HG03139 (cell line): ENCODE results near the gene BICDL2.
"Not testable (repeated sequence)": the region's sequence is repeated elsewhere in the genome, so short reads cannot be mapped to it uniquely, and the experiment has no call there.

Experiments used
- ATAC-seq: cut with Tn5 transposase; IDR thresholded peaks from one replicate; pipeline ENCODE4 v1.9.1; 2021; ENCODE audit not compliant: unreplicated experiment

BICDL2 gene

DNA sequence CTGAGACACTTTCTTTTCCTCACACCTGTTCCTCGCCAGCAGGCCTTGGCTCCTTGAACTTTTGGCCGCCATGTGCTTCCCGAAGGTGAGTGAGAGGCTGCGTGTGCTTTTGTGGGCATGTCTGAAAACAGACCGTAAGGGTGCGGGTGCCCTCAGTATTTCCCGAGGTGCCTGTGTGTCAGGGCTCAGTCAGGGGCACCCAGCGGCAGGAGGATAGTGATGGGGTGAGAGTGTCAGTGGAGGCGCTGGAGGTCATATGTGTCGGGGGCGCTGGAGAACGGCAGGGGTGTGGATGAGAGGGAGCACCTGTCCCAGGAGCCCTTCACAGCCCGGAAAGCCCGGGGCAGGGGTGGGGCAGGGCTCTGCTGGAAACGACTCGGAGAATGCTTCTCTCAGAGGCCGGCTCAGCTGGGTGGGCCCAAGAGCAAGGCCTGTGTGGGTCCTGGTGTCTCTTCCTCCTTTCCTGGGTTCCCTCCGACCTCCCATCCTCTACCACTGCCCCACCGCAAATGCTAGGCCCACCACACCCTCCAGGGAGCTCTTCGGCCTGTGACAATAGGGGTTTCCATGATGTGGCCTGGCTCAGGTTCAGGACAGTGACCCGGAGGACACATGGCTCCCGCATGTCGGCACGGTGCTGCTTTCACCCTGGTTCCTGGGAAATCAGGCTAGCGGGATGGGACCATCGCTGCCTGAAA, 29.1 kb upstream of the BICDL2 start:
- ATAC-seq = no peak

DNA sequence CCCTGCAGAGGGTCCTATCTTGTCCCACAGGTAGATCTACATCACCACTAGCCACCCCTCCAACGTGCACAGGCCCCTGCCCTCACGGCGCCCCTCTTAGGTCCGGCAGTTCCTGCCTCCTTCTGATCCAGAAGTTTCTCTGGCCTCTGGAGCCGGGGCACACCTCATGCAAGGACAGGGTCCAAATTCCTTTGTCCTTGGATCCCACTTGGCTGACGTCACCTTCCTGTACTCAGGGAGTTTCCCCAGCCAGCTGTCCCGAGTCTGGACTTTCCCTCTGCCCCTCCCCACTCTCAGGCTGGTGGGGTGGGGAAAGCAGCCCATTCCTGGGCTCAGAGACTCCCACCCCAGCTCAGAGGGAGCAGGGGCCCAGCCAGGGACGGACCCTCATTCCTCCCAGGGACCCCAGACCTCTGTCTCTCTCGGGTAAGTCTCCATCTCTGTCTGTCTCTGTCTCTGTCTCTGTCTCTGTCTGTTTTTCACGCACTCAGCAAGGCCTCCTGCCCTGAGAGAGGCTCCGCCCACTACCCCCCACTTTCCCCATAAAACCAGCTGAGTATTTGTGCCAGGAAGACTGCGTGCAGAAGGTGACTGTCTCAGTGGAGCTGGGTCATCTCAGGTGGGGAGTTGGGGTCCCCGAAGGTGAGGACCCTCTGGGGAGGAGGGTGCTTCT, 28.5 kb upstream of the BICDL2 start, which contains the start of gene IL32:
IL32 (plus strand) TSS at position 572 of the 673 bp plus-strand sequence. CDS start 172 bp downstream, outside the sequence.
- no peak for ATAC-seq

DNA sequence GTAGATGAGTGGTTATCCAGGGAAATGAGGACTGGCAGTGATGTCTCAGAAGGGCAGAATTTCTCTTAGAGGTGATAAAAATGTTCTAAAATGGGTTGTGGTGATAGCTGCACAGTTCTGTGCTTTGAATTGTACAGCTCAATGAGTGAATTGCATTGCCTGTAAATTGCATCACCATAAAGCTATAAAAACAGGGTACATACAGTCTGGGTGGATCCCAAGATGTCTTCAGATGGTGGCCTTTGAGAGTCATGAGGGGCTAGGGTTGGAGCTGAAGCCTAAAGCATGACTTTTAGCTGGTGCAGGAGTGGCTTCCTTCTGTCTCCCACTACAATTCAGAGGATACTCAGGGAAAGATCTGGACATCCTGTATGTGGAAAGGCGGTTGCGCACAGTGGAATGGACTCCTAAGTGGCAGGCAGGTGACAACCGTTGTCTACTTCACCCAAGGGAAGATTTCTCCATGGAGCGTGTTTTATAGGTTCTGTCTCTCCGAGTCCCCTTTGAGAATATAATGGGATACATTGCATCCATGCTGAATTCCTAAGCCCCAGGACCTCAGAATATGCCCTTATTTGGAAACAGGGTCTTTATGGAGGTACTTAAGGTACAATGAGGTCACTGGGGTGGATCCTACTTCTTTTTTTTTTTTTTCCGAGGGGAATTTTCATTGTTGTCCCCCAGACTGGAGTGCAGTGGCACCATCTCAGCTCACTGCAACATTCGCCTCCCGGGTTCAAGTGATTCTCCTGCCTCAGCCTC, 27.1 kb upstream of the BICDL2 start:
- ATAC-seq = no peak

DNA sequence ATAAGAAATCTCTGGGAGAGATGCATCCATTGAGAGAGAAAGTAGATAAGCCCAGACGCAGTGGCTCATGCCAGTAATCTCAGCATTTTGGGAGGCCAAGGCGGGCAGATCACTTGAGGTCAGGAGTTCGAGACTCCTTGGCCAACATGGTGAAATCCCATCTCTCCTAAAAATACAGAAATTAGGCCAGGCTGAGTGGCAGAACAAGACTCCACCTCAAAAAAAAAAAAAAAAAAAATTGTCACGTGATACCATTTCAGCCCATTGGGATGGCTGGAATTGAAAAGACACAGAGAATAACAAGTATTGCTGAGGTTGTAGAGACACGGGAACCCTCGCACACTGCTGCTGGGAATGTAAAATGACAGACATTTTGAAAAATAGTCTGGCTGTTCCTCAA, 25.8 kb upstream of the BICDL2 start:
- no peak for ATAC-seq

DNA sequence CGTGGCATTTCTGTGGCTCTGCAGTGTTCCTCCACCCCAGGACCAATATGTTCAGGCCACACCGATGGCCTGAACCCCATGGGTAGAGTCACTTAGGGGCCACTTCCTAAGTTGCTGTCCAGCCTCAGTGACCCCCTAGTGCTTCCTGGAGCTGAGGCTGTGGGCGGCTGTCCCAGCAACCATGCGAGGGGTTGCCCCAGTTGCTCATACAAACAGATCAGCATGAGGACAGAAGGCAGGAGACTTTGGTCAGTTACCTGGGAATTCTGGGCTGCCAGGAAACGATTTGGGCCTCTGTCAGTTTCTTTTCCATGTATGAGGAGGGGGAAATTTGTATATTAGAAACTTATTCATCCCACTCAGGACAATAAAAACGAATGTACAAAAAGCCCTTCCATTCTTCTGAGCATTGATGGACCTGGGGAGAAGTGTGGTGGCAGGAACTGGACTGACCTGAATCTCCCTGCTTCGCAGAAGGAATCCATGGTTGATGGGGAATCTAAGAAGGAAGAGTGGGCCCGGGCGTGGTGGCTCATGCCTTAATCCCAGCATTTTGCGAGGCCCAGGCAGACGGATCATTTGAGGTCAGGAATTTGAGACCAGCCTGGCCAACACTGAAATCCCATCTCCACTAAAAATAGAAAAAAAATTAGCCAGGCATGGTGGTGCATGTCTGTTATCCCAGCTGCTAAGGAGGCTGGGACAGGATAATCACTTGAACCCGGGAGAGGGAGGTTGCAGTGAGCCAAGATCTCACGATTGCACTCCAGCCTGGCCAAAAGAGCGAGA, 23.8 kb upstream of the BICDL2 start:
- ATAC-seq = no peak

DNA sequence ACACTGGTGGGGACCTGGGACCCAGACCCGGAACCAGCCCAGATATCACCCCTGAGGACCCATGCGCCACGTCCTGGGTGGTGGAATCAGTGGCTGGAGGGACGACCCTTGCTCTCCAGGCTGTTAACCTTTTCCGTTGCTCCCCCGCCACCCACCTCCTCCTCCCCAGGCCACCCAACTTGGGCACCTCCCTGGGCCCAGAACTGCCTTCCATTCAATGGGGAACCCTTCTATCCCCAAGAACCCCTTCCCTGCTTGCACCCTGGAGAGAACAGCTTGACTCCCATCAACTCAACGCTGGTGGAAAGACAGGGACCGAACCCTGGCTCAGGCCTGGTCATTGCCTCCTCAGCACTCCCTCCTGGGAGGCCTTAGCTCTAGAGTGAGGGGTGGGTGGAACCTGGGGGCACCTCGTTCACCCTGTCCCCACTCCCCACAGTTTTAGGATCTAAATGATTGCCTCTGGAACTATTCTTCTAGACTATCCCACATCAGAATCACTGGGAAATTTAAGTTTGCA, 23.0 kb upstream of the BICDL2 start:
- no peak for ATAC-seq

DNA sequence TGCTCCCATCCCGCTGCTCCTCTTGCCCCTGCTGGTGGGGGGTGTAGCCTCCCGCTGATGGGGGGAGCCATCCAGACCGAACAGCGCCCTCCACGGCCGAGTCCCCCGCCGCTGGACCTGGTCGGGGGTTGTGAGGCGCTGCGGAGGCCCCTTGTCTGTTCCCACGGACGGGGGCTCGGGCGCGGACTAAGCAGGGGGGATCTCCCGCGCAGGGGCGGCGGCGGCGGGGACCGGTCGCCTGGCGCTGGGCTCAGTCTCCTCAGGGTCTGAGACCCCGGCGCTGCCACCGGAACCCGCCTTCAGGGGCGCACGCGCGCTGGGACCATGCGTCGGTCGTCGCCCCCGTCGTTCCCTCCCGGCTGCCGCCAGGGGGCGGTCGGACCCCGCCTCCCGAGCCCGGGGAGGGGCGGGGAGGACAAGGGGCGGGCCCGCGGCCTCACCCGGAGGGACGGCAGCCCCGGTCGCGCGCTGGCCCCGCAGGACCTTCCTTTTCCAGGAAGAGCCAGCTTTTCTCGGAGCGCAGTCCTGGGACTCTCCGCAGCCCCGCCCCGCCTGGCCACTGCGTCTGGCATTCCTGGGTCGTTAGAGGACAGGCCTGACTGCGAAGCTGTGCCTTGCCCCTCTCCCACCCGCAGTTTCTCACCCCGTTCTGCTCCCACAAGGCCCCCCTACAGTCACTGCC, 22.4 kb upstream of the BICDL2 start:
- ATAC-seq = peak; percentile 72

DNA sequence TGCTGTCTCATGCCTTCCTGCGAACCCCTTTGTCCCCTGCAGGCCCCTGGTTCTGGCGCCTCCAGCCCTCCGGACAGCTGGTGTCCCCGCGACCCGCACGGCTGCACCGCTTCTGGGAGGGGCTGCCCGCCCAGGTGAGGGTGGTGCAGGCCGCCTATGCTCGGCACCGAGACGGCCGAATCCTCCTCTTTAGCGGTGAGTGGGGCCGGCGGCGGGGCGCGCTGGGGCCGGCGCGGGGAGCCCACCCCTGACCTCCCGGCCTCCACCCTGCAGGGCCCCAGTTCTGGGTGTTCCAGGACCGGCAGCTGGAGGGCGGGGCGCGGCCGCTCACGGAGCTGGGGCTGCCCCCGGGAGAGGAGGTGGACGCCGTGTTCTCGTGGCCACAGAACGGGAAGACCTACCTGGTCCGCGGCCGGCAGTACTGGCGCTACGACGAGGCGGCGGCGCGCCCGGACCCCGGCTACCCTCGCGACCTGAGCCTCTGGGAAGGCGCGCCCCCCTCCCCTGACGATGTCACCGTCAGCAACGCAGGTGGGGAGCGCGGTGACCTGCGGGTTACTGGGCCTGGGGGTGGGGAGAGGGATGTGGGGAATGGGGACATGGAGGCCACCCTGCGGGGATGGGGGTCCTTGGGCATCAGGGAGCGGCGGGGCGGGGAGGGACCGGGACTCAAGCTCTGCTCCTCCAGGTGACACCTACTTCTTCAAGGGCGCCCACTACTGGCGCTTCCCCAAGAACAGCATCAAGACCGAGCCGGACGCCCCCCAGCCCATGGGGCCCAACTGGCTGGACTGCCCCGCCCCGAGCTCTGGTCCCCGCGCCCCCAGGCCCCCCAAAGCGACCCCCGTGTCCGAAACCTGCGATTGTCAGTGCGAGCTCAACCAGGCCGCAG, 21.6 kb upstream of the BICDL2 start:
- no peak for ATAC-seq

DNA sequence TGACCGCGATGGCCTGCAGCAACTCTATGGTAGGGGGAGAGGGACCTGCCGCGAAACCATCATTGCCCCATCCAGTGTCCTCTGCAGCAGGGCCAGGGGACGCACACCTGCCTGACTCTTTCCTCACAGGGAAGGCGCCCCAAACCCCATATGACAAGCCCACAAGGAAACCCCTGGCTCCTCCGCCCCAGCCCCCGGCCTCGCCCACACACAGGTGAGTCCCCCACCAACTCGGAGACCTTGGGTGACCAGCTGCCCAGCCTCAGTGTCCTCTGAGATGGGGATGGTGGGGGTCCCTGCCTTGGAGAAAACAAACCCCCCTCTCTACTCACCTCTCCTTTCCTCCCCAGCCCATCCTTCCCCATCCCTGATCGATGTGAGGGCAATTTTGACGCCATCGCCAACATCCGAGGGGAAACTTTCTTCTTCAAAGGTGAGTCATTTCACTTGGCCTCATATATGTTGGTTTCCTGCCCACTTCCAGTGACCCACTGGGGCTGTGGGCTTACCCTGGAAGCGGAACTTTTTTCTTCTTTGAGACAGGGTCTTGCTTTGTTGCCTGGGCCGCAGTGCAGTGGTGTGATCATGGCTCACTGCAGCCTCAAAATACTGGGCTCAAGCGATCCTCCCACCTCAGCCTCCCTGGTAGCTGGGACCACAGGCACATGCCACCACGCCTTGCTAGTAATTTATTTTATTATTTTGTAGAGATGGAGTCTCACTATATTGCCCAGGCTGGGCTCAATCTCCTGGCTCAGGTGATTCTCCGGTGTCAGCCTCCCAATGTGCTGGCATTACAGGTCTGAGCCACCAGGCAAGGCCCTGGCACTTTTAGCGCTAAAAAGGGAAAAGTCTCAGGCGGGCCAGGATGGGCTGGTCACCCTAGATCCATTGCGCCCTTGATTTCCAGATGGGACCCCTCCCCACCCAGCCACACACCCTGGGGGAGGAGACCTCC, 20.7 kb upstream of the BICDL2 start:
- ATAC-seq = no peak

DNA sequence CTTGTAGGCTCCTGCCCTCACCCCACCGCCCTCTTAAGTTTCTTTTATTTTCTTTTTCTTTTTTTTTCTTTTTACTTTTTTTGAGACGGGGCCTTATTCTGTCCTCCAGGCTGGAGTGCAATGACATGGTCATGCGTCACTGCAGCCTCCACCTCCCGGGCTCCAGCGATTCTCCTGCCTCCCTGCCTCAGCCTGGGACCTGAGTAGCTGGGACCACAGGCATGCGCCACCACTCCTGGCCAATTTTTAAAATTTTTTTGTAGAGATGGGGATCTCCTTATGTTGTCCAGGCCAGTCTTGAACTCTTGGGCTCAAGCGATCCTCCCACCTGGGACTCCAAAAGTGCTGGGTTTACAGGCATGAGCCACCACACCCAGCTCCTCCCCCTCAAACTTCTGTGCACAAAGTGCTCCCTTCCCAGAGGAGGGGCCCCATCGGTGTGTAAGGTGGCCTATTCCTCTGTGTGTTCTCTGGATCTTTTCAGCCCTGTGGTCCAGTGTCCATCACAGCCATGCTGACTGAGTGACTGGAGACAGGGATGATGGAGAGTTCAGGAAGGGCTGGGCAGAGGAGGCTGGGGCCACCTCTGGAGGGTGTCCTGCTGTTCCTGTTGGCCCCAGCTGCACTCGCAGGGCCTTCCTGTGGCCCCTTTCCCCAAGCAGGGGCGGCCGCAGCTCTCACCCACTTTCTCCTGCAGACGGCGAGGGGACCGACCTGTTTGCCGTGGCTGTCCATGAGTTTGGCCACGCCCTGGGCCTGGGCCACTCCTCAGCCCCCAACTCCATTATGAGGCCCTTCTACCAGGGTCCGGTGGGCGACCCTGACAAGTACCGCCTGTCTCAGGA, 19.8 kb upstream of the BICDL2 start:
- no peak for ATAC-seq

DNA sequence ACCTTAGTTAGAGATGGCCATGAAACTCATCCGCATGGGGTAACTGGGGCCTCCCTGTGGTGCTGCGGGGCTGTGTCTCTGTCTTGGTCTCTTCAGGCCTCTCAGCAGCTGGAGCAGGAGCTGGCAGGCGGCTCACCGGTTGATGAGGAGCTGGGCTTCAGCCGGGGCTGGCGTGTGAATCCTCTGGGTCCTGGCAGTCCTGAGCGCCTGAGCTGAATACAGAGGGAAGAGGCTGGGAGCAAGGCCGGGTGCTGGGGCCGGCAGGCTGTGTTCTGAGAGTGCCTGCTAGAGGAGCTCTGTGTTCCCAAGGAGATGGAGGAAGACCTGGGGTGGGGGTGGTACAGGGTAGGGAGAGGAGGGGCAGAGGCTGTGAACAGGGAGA, 19.0 kb upstream of the BICDL2 start:
- ATAC-seq = not testable (repeated sequence)

DNA sequence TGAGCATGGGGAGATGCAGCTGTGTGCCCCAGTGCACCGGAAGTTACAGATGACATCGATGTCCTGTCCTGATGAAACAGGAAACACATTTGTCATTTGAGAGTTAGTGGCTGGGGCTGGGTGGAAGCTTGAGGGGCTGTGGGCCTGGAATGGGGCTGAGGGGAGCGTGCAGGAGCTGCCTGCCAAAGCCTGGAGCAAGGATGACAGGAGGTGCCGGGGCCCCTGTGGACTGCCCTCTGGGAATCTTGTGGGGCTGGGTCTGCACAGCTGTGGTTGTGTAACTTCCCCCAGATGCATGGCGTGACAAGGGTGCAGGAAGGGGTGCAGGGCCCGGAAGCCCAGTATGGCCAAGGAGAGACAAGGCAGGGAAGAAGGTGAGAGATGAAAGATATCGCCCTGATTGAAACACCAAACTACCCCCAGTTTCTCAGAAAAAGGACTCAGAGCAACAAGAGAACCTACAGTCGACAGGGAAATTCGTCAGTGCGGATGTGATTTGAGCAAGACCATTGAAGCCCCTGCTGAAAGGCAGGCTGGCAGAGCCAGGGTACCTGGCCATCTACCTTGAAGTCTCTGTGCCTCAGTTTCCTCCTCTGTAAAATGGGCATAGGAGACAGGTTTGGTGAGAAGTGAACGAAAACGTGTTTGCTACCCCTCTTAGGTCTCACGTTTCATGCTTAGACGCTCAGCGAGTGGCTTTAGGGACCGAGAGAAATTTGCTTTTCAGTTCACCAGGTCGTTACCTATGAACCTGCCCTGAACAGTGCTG, 18.4 kb upstream of the BICDL2 start:
- no peak for ATAC-seq

DNA sequence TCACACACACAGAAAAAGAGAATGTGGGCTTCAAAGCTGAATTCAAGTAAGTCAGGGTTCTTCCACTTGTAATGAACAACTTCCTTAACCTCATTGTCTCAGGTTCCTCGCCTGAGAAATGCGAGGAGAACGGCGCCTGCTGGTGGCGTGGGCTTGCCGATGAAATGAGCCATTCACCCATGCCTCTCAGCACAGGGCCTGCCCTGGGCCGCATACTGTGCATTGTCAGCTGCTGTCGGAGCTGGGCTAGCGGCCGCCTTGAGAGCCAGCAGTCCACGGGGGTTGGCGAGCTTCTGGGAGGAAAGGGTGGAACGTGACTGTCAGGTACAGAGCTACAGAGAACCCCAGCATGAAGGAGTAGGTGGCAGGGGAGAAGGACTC, 16.6 kb upstream of the BICDL2 start:
- ATAC-seq = not testable (repeated sequence)

DNA sequence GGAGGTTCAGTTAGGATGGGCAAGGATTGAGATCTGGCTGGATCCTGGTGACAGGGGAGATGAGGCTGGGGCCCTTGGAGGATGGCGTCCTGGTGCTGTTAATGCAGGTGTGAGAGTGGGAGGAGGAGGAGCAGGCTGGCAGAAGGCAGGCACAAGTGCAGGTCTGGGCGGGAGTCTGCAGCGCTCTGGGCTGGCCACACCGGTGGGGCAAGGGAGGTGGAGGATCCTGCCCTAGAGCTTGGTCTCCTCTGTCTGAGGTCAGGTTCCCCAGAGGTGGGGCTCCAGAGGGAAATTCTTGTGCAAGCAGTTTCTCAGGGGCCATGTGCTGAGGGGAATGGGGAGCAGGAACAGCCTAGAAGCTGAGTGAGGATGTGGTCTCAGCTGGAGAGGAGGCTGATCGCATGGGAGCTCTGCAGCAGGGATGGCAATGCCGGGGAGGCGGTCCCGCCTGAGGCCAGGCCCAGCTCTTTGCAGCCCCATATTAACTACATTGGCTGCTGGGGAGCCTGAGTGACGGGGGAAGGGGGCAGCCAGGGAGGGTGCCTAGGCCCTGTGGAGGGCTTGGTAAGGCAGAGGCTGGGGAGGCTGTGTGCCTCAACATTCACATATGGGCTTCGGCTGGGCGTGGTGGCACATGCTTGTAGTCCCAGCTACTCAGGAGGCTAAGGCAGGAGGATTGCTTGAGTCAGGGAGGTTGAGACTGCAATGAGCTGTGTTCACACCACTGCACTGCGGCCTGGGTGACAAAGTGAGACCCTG, 16.0 kb upstream of the BICDL2 start:
- ATAC-seq = not testable (repeated sequence)

DNA sequence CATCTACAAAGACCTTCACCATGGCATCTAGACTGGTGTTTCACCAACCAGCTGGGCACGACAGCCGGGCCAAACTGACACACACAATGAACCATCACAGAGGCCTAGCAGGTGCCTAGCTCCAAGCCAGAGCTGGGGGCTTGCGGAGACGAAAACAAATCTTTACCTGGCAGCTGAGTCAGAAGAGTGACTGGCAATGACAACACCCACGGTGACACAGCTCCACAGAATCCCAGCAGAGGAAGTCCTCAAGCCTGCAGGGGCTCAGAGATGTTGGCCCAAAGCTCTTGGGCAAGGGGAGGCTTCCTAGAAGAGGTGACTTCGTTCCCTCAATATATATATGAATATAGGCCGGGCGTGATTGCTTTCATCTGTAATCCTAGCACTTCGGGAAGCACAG, 14.8 kb upstream of the BICDL2 start:
- ATAC-seq = no peak

DNA sequence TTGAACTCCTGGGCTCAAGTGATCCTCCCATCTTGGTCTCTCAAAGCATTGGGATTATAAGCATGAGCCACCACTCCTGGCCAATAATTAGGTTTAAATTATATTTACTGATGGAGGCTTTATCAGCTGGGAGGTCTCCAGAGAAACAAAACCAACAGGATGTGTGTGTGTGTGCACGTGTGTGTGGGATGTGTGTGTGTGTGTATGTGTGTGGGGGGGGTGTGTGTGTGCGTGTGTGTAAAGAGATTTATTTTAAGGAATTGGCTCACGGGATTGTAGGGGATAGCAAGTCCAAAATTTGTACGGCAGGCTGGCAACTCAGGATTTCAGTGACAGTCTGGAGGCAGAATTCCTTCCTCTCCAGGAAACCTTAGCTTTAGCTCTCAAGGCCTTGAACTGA, 14.3 kb upstream of the BICDL2 start:
- ATAC-seq = no peak
